Hepatocyte (in vitro differentiated cells): ENCODE results near the gene CDK11B. TPM values are rescaled to one million over a fixed set of nuclear protein-coding genes. Genes with fewer than 3 reads are reported as not detected.
A peak's percentile ranks its signal among the peaks of the same experiment; 100 is the strongest.

Experiments used
- DNase-seq: peaks from one replicate; pipeline ENCODE4 v3.0.0-alpha.2; 2016; ENCODE audit warnings: low spot score
- H2AFZ ChIP-seq: fragments of 200-600 bp; sonication (generic); 2 replicates; pipeline ENCODE4 v1.6.0; 2016; ENCODE audit warnings: antibody characterized with exemption, mild to moderate bottlenecking
- H3K27ac ChIP-seq: fragments of 200-600 bp; sonication (generic); 2 replicates; pipeline ENCODE4 v1.5.1; 2016; ENCODE audit warnings: mild to moderate bottlenecking
- H3K27me3 ChIP-seq: fragments of 200-600 bp; sonication (generic); 2 replicates; pipeline ENCODE4 v1.6.1; 2016
- H3K36me3 ChIP-seq: fragments of 200-600 bp; sonication (generic); replicated peaks from 2 replicates; pipeline ENCODE4 v1.5.1; 2016; ENCODE audit warnings: low read depth; ENCODE audit not compliant: insufficient read depth
- H3K4me1 ChIP-seq: fragments of 200-600 bp; sonication (generic); 2 replicates; pipeline ENCODE4 v1.5.1; 2016; ENCODE audit warnings: mild to moderate bottlenecking, moderate library complexity; ENCODE audit not compliant: insufficient read depth
- H3K4me2 ChIP-seq: fragments of 200-600 bp; sonication (generic); 2 replicates; pipeline ENCODE4 v1.6.0; 2016
- H3K4me3 ChIP-seq: fragments of 200-600 bp; sonication (generic); 2 replicates; pipeline ENCODE4 v1.5.1; 2016; ENCODE audit warnings: mild to moderate bottlenecking
- H3K79me2 ChIP-seq: fragments of 200-600 bp; sonication (generic); 2 replicates; pipeline ENCODE4 v1.6.0; 2017; ENCODE audit warnings: mild to moderate bottlenecking
- H3K9me2 ChIP-seq: fragments of 200-600 bp; sonication (generic); replicated peaks from 2 replicates; pipeline ENCODE4 v1.6.0; 2017; ENCODE audit warnings: mild to moderate bottlenecking; ENCODE audit not compliant: insufficient read depth
- H3K9me3 ChIP-seq: fragments of 200-600 bp; sonication (generic); 2 replicates; pipeline ENCODE4 v1.5.1; 2016; ENCODE audit warnings: low read depth, mild to moderate bottlenecking
- H4K20me1 ChIP-seq: fragments of 200-600 bp; sonication (generic); 2 replicates; pipeline ENCODE4 v1.6.0; 2016; ENCODE audit warnings: mild to moderate bottlenecking; ENCODE audit not compliant: insufficient read depth, poor library complexity, severe bottlenecking
- EZH2 ChIP-seq: fragments of 200-600 bp; sonication (generic); IDR thresholded peaks from 2 replicates; pipeline ENCODE4 v1.6.1; 2016; ENCODE audit warnings: antibody characterized with exemption, mild to moderate bottlenecking, borderline replicate concordance
- EZH2phosphoT487 ChIP-seq: fragments of 200-600 bp; sonication (generic); IDR thresholded peaks from one replicate; pipeline ENCODE4 v1.6.1; 2018; ENCODE audit warnings: antibody characterized with exemption, mild to moderate bottlenecking, low read depth, moderate library complexity; ENCODE audit not compliant: unreplicated experiment, severe bottlenecking
- WGBS: methylation state at CpG from one replicate; pipeline ENCODE4 v1.1.6; 2016; ENCODE audit warnings: low lambda C conversion rate; ENCODE audit errors: missing lambda C conversion rate; 5-methylcytosine and 5-hydroxymethylcytosine counted together
- polyA plus RNA-seq: library from polyadenylated mRNA; unstranded; fragments of >200 nt; fragmentation: Nextera tagmentation; extraction: Ambion mirVana; gene quantifications from 2 replicates; pipeline ENCODE4 v1.2.1, GENCODE V29; 2016
- total RNA-seq: library from RNA; depleted of rRNA; stranded (reverse); fragments of >200 nt; gene quantifications from 2 replicates; pipeline ENCODE4 v1.2.3, GENCODE V29; 2014
- TF ChIP-seq, protein P1 (sequence below): fragments of 200-600 bp; sonication (generic); IDR thresholded peaks from 2 replicates; pipeline ENCODE4 v1.5.1; 2016; ENCODE audit warnings: antibody characterized with exemption, mild to moderate bottlenecking; ENCODE audit not compliant: poor library complexity

The CDK11B gene
- total and polyA plus RNA-seq, 2 experiments from 2014 or later, result 7.5 to 15.3 TPM

DNA sequence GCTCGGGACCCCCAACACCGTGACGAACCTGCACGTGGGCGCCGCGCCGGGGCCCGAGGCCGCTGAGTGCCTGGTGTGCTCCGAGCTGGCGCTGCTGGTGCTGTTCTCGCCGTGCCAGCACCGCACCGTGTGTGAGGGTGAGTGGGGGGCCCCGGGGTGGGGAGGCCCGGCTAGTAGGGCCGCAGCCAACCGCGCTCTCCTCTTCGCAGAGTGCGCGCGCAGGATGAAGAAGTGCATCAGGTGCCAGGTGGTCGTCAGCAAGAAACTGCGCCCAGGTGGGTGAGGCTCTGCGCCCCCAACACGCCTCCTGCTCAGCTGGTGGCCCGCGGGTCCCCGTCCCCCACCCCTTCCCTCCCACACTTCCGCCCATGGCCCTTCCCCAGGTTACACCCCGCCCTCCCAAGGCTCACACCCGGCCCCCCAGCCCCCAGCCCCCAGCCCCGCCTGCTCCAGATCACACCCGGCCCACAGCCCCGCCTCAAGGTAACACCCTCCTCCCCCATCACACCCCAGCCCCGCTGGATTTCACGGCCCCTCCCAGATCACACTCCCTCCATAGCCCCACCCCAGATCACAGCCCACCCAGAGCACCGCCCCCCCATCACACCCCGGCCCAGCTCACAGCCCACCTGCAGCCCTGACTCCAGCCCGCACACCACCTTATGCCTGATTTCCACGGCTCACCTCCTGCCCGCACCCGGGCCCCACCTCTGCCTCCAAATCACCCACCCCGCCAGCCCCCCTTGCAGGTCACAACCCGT, 29.2 kb downstream of the CDK11B start:
- Histone ChIP-seq H2AFZ (no peak overlapping the region), H3K27ac (no peak overlapping the region), H3K4me2 (no peak overlapping the region), H3K36me3 (no peaks in the 10 kb centered on the region), H3K4me1 (peaks cover 19% of the 10 kb centered on the region), H3K27me3 (peaks cover 15% of the 10 kb centered on the region), H3K9me2 (no peaks in the 10 kb centered on the region), H3K79me2 (no peaks in the 10 kb centered on the region), H3K4me3 (no peak overlapping the region), H4K20me1 (no peaks in the 10 kb centered on the region), H3K9me3 (no peaks in the 10 kb centered on the region)
- 84% methylated on average over 10 of the region's 48 CpGs for WGBS
- TF ChIP-seq, protein P1, sequence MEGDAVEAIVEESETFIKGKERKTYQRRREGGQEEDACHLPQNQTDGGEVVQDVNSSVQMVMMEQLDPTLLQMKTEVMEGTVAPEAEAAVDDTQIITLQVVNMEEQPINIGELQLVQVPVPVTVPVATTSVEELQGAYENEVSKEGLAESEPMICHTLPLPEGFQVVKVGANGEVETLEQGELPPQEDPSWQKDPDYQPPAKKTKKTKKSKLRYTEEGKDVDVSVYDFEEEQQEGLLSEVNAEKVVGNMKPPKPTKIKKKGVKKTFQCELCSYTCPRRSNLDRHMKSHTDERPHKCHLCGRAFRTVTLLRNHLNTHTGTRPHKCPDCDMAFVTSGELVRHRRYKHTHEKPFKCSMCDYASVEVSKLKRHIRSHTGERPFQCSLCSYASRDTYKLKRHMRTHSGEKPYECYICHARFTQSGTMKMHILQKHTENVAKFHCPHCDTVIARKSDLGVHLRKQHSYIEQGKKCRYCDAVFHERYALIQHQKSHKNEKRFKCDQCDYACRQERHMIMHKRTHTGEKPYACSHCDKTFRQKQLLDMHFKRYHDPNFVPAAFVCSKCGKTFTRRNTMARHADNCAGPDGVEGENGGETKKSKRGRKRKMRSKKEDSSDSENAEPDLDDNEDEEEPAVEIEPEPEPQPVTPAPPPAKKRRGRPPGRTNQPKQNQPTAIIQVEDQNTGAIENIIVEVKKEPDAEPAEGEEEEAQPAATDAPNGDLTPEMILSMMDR, result no peak
- TF ChIP-seq EZH2 (no peak), EZH2phosphoT487 (no peak)
- DNase-seq, result no peak

DNA sequence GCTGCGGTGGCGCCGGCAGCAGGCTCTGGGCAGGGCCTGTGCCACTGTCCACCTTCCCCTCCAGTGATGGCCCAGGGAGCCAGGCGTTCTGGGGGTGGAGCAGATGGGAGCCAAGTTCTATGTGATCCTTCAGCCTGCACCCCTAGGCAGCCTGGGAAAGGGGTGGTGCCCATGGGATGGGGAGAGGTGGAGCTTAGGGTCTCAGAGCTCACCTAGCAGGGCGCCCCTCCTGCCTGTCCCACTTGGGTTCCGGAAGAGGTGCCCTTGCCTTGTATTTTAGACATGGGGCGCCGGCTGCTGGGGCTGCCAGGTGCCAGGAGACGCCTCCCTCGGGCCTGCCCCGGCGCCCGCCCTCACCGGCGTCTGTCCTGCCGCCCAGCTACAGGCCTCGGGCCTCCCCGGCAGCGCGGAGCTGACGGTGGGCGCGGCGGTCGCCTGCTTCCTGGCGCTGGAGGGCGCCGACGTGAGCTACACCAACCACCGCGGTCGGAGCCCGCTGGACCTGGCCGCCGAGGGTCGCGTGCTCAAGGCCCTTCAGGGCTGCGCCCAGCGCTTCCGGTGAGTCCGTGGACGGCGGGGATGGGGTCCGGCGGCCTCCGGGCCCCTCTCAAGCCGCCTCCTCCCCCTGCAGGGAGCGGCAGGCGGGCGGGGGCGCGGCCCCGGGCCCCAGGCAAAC, 29.9 kb downstream of the CDK11B start:
- no peaks in the 10 kb centered on the region for H3K9me3 ChIP-seq
- H4K20me1 ChIP-seq, result no peaks in the 10 kb centered on the region
- no peaks in the 10 kb centered on the region for H3K9me2 ChIP-seq
- H3K79me2 ChIP-seq, result no peaks in the 10 kb centered on the region
- peaks cover 19% of the 10 kb centered on the region for H3K4me1 ChIP-seq
- TF ChIP-seq, protein P1, result no peak
- TF ChIP-seq EZH2, result no peak
- no peak for TF ChIP-seq EZH2phosphoT487
- H3K4me2 ChIP-seq, result no peak overlapping the region
- no peak overlapping the region for H2AFZ ChIP-seq
- peaks cover 15% of the 10 kb centered on the region for H3K27me3 ChIP-seq
- 71% methylated on average over 47 of the region's 53 CpGs for WGBS
- no peak for DNase-seq
- no peak overlapping the region for H3K4me3 ChIP-seq
- no peak overlapping the region for H3K27ac ChIP-seq
- H3K36me3 ChIP-seq, result no peaks in the 10 kb centered on the region

DNA sequence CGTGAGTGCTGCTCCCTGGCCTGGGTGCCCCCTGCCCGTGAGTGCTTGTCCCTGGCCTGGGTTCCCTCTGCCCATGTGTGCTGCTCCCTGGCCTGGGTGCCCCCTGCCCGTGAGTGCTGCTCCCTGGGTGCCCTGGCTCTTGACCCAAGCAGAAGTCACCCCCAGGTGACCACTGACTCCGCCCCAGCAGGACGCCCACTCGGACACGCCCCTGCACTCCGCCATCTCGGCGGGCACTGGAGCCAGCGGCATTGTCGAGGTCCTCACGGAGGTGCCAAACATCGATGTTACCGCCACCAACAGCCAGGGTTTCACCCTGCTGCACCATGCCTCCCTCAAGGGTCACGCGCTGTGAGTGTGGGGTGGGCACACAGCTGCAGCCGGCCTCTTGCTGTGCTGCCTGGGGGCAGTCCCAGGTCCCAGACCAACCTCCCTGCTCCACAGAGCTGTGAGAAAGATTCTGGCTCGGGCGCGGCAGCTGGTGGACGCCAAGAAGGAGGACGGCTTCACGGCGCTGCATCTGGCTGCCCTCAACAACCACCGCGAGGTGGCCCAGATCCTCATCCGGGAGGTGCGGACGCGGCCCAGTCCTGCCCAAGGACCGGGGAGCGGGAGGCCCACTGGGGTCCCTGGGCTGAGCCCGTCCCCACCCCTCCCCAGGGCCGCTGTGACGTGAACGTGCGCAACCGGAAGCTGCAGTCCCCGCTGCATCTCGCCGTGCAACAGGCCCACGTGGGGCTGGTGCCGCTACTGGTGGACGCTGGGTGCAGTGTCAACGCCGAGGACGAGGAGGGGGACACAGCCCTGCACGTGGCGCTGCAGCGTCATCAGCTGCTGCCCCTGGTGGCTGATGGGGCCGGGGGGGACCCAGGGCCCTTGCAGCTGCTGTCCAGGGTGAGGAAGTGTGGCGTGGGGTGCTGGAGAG, 30.7 kb downstream of the CDK11B start:
- H3K27ac ChIP-seq, result no peak overlapping the region
- WGBS, result 97% methylated on average over 49 of the region's 53 CpGs

More for the DNA sequence above, 30.7 kb downstream of the CDK11B start:
- no peak overlapping the region for H3K4me3 ChIP-seq
- H3K79me2 ChIP-seq, result no peaks in the 10 kb centered on the region
- peak; percentile 4 for DNase-seq
- H3K9me3 ChIP-seq, result no peaks in the 10 kb centered on the region
- no peaks in the 10 kb centered on the region for H3K9me2 ChIP-seq
- no peak overlapping the region for H2AFZ ChIP-seq
- peaks cover 19% of the 10 kb centered on the region for H3K4me1 ChIP-seq
- peaks cover 15% of the 10 kb centered on the region for H3K27me3 ChIP-seq
- H3K36me3 ChIP-seq, result no peaks in the 10 kb centered on the region
- no peaks in the 10 kb centered on the region for H4K20me1 ChIP-seq
- TF ChIP-seq, protein P1, result no peak
- TF ChIP-seq EZH2phosphoT487, result no peak
- TF ChIP-seq EZH2, result no peak
- no peak overlapping the region for H3K4me2 ChIP-seq
